Right ventricle myocardium superior (tissue), 1 donor: ENCODE results near the gene EML4. TPM values are rescaled to one million over a fixed set of nuclear protein-coding genes. Genes with fewer than 3 reads are reported as not detected.

Source experiments
- ATAC-seq: fragments of 200-7000 bp; cut with Tn5 transposase; one replicate; pipeline ENCODE4 v1.9.1; 2020; ENCODE audit warnings: mild to moderate bottlenecking; ENCODE audit not compliant: poor library complexity
- DNase-seq: peaks from one replicate; pipeline ENCODE4 v3.0.0-alpha.2; 2020
- intact Hi-C: fragments of 100-400 bp; cut with DNase I; formaldehyde crosslinking; loops from one replicate; pipeline ENCODE4 v1.11.2; 2022
- total RNA-seq: library from RNA; stranded (reverse); fragmentation: NEBNext Ultra II Directional; extraction: Animal tissue kit (Norgen Biotek cat#: 25700); gene quantifications from one replicate; pipeline ENCODE4 v1.2.1, GENCODE V29; 2021
- donor health status: DM: no; HTN: yes; CAD: no; lungs with severe emphysema.

The EML4 gene
- total RNA-seq, 1 donor from 2014 or later: 4.4 TPM

GRCh38 chr2:42348113-42348805 is 179.1 kb downstream of the EML4 start:
- no peak for DNase-seq
- intact Hi-C loops: no loop called here
- no peak for ATAC-seq

GRCh38 chr2:42350434-42351063 is 181.4 kb downstream of the EML4 start:
- intact Hi-C loops: loop anchor here (10.0 kb wide), 1 partner anchor 256 kb away; no protein-coding TSS in a partner anchor
- DNase-seq (no peak), ATAC-seq (no peak)

GRCh38 chr2:42351864-42352263 is 182.7 kb downstream of the EML4 start:
- ATAC-seq: no peak
- intact Hi-C loops: loop anchor here (10.0 kb wide), 1 partner anchor 257 kb away; no protein-coding TSS in a partner anchor
- no peak for DNase-seq

GRCh38 chr2:42353792-42354429 is 184.8 kb downstream of the EML4 start:
- intact Hi-C loops: loop anchor here (10.0 kb wide), 1 partner anchor 259 kb away; no protein-coding TSS in a partner anchor
- ATAC-seq (no peak), DNase-seq (no peak)

GRCh38 chr2:42359304-42359964 is 190.3 kb downstream of the EML4 start:
- no peak for ATAC-seq
- intact Hi-C loops: loop anchor here (10.0 kb wide), 1 partner anchor 265 kb away; no protein-coding TSS in a partner anchor
- DNase-seq: no peak

- intact Hi-C loops: loop anchor here (10.0 kb wide), 1 partner anchor 265 kb away; no protein-coding TSS in a partner anchor
- ATAC-seq (no peak), DNase-seq (no peak)
Measured at GRCh38 chr2:42359965-42360483, 190.9 kb downstream of the EML4 start.

GRCh38 chr2:42360493-42360889 is 191.3 kb downstream of the EML4 start:
- peak; percentile 5 for ATAC-seq
- DNase-seq: no peak
- intact Hi-C loops: no loop called here

GRCh38 chr2:42360890-42361727 is 192.0 kb downstream of the EML4 start, which contains the start of gene COX7A2L:
TSS of gene COX7A2L (minus strand) at chr2:42361217. CDS start at chr2:42361161, 56 bp downstream.
- intact Hi-C loops: no loop called here
- DNase-seq (peak; percentile 97), ATAC-seq (peak; percentile 99)

- intact Hi-C loops: no loop called here
- ATAC-seq: no peak
- DNase-seq: no peak
Measured at GRCh38 chr2:42361728-42362283, 192.7 kb downstream of the EML4 start.

GRCh38 chr2:42363413-42363812 is 194.3 kb downstream of the EML4 start:
- intact Hi-C loops: no loop called here
- DNase-seq (no peak), ATAC-seq (no peak)

- ATAC-seq (no peak), DNase-seq (no peak)
- intact Hi-C loops: no loop called here
Measured at GRCh38 chr2:42364658-42365057, 195.5 kb downstream of the EML4 start.

GRCh38 chr2:42366411-42366810 is 197.3 kb downstream of the EML4 start:
- ATAC-seq: no peak
- intact Hi-C loops: no loop called here

GRCh38 chr2:42367835-42368234 is 198.7 kb downstream of the EML4 start:
- DNase-seq (no peak), ATAC-seq (no peak)
- intact Hi-C loops: no loop called here

More at GRCh38 chr2:42366411-42366810, 197.3 kb downstream of the EML4 start:
- no peak for DNase-seq

GRCh38 chr2:42368817-42369531 is 199.8 kb downstream of the EML4 start:
- intact Hi-C loops: no loop called here
- no peak for DNase-seq
- ATAC-seq: peak; percentile 20

GRCh38 chr2:42369532-42370229 is 200.5 kb downstream of the EML4 start:
- ATAC-seq (no peak), DNase-seq (no peak)
- intact Hi-C loops: no loop called here

- DNase-seq (no peak), ATAC-seq (no peak)
- intact Hi-C loops: no loop called here
Measured at GRCh38 chr2:42371611-42372473, 202.7 kb downstream of the EML4 start.
